ENCODE measurements around the gene GOLGA6L7.
"Not testable (repeated sequence)": the region's sequence is repeated elsewhere in the genome, so short reads cannot be mapped to it uniquely, and the experiment has no call there.

GOLGA6L7 gene

DNA sequence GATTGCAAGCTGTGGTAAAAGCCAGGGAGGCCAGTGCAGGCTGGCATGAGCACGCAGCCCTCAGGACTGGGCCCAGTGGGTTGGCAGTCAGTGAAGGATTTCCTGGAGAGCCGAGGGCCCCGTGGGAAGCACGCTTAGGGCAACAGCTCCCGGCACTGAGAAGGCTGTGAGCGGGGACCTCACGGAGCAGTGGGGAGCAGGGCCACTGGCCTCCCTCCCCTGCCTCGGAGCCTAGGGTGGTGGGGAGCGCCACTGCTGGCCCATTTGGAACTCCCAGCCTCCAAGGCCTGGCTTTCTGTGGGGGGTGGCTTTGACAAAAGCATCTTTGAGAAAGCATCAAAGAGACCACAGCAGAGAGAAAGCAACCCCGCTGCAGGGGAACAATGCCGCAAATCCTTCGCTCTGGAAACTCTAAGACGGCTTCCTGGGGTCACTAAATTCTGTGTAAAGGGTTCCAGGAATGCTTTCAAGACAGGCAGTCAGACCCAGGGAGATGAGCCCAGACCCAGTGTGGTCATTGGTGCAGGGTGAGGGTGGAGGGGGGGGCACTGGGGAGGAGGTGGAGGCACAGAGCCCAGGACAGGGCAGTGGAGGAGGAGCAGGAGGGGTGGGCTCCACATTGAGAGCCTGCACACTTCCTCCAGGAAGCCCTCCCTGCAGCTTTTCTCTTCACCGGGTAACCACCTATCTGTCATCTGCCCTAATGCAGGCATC, 27.8 kb upstream of the GOLGA6L7 start:
- TF ChIP-seq, protein P1, sequence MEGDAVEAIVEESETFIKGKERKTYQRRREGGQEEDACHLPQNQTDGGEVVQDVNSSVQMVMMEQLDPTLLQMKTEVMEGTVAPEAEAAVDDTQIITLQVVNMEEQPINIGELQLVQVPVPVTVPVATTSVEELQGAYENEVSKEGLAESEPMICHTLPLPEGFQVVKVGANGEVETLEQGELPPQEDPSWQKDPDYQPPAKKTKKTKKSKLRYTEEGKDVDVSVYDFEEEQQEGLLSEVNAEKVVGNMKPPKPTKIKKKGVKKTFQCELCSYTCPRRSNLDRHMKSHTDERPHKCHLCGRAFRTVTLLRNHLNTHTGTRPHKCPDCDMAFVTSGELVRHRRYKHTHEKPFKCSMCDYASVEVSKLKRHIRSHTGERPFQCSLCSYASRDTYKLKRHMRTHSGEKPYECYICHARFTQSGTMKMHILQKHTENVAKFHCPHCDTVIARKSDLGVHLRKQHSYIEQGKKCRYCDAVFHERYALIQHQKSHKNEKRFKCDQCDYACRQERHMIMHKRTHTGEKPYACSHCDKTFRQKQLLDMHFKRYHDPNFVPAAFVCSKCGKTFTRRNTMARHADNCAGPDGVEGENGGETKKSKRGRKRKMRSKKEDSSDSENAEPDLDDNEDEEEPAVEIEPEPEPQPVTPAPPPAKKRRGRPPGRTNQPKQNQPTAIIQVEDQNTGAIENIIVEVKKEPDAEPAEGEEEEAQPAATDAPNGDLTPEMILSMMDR (IDR thresholded peaks at IDR 0.05; ENCODE audit: extremely low read depth, insufficient read depth, missing control alignments) = no peak
- in situ Hi-C loops (cut with MboI; ENCODE audit: low pct_unique_long_range_greater_than_20kb, low sequenced_read_pairs, unreplicated experiment) = no loop called here
- DNase-seq (ENCODE audit: low spot score) = no peak

DNA sequence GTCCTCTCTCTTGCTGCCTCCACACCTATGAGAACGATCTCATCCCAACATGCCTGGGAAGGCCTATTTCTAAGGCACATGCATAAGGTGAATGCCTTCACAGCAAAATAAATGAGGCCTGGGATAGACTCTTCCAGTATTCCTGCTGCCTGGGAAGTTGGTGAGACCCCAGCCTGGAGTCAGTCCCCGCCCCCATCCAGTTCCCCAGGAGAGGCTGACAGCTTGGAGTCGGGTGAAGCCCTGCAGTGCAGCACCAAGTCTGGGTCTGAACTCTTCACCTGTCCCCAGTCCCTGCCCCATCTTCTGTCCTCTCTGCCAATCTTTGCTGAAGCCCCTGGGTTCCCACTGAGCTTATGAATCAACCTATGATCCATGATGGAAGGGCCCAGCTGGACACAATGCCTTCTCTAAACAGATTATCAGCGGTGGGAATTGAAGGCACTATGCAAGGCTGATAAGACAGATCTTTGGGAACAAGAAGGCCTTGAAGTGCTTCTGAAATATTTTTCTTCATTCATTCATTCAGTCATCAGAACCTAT, 27.1 kb upstream of the GOLGA6L7 start:
- in situ Hi-C loops (cut with MboI; ENCODE audit: low pct_unique_long_range_greater_than_20kb, low sequenced_read_pairs, unreplicated experiment) = no loop called here

DNA sequence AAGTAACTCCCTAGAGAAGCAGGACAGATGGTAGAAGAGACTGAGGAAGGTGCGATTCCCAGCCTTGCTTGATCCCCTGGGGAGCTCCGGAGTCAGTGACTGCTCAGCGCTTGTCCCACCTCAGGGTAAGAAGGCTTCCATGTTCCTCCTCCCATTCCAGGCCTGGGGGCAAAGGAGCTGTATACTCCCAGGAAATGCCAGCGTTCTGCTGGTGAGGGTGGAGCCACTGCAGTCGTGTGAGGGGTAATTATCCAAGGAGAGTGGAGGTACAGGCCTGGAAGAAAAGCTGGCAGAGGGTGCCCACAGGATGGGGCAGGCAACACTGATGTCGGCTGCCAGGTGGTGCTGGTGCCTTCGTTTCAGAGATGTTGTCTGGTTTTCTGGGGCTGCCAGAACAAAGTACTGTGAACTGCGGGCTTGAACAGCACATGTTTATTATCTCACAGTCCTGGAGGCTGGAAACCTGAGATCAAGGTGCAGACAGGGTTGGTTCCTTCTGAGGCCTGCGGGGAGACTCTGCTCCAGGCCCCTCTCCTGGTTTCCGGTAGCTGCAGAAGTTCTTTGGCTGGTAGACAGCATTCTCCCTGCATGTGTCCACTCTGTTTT, 25.2 kb upstream of the GOLGA6L7 start:
- in situ Hi-C loops (cut with MboI; ENCODE audit: low pct_unique_long_range_greater_than_20kb, low sequenced_read_pairs, unreplicated experiment) = no loop called here
- TF ChIP-seq, protein P1 (IDR thresholded peaks at IDR 0.05; ENCODE audit: extremely low read depth, insufficient read depth, missing control alignments) = no peak
- DNase-seq (ENCODE audit: low spot score) = no peak

More for the DNA sequence above, 27.1 kb upstream of the GOLGA6L7 start:
- TF ChIP-seq, protein P1 (IDR thresholded peaks at IDR 0.05; ENCODE audit: extremely low read depth, insufficient read depth, missing control alignments) = no peak
- no peak for DNase-seq (ENCODE audit: low spot score)

DNA sequence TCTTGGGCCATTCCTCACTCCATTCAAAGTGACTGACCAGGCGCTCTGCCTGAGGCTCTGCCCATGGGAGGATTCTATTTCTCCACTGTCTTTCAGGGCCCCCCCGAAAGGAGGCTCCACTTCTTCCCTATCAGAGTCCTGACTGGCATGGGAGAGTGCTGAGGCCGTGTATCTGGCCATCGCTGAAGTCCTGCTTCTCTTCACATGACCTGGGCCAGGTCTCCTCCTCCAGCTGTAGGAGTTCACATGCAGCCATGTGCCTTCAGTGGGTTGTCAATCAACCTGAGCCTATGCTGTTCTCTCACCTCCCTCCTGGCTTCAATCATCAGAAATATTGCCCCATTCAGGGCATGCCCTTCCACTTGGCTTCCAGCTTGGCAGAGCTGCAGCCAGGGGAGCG, 24.6 kb upstream of the GOLGA6L7 start:
- TF ChIP-seq, protein P1 (IDR thresholded peaks at IDR 0.05; ENCODE audit: extremely low read depth, insufficient read depth, missing control alignments) = no peak
- no peak for DNase-seq (ENCODE audit: low spot score)
- in situ Hi-C loops (cut with MboI; ENCODE audit: low pct_unique_long_range_greater_than_20kb, low sequenced_read_pairs, unreplicated experiment) = no loop called here

DNA sequence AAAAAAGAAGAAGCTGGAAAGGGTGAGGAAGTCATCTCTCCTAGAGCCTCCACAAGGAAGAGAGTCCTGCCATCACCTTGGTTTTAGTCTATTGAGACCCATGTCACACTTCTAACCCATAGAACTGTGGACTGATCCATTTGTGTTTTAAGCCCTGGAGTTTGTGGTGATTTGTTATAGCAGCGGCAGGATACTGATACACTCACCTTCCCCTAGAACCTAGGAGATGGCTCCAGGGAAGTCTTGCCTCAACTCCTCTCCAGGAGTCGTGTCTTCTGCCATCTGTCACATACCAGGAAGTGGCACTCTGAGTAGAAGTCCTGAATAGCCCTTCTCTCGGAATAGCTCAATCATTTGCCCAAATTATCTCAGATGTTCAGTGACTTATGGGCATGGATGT, 22.7 kb upstream of the GOLGA6L7 start:
- no peak for DNase-seq (ENCODE audit: low spot score)
- TF ChIP-seq, protein P1 (IDR thresholded peaks at IDR 0.05; ENCODE audit: extremely low read depth, insufficient read depth, missing control alignments) = no peak
- in situ Hi-C loops (cut with MboI; ENCODE audit: low pct_unique_long_range_greater_than_20kb, low sequenced_read_pairs, unreplicated experiment) = no loop called here

DNA sequence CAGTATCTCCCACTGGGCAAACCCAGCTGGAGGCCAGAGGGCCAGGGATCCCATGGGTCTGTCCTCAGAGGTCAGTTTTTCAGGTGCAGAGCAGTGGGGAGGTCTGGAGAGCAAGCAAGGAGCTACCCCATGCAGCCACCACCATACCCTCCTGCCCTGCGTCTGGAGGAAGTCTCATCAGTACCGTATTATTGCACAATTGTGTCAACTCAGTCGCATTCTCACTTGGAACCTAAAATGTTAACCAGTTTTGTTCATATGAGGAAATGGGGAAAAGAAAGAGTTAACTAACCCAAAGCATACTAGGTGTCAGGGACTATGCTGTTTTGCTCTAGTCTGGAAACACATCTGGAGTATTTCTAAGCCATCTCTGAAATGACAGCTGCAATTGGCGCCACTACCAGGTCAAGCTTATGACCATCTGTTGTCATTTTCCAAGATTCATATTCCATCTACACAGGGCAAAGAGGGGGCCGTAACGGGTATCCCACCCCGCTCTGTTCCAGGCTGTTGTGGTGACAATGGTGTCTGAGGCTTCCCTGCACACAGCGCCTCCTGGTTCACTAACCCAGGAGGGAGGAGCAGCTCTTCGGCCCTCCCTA, 20.4 kb upstream of the GOLGA6L7 start:
- TF ChIP-seq, protein P1 (IDR thresholded peaks at IDR 0.05; ENCODE audit: extremely low read depth, insufficient read depth, missing control alignments) = no peak
- DNase-seq (ENCODE audit: low spot score) = no peak
- in situ Hi-C loops (cut with MboI; ENCODE audit: low pct_unique_long_range_greater_than_20kb, low sequenced_read_pairs, unreplicated experiment) = no loop called here

DNA sequence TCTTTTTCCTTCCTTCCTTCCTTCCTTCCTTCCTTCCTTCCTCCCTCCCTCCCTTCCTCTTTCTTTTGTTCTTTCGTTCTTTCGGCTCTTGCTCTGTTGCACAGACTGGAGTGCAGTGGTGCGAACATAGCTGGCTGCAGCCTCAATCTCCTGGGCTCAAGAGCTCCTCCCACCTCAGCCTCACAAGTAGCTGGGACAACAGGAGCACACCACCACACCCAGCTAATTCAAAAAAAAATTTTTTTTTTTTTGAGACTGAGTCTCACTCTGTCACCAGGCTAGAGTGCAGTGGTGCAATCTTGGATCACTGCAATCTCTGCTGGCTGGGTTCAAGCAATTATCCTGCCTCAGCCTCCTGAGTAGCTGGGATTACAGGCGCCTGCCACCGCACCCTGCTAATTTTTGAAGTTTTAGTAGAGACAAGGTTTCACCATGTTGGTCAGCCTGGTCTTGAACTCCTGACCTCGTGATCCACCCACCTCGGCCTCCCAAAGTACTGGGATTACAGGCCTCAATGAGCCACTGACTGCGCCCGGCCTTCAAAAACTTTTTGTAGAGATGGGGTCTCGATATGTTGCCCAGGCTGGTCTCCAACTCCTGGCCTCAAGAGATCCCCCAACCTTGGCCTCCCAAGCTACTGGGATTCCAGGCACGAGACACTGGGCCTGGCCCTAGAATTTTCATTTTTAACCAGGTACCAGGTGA, 13.3 kb upstream of the GOLGA6L7 start:
- in situ Hi-C loops (cut with MboI; ENCODE audit: low pct_unique_long_range_greater_than_20kb, low sequenced_read_pairs, unreplicated experiment); DNase-seq (ENCODE audit: low spot score): not testable (repeated sequence)
